H1 (cell line): ENCODE data around the gene HELZ2. TPM values are rescaled to one million over a fixed set of nuclear protein-coding genes. Genes with fewer than 3 reads are reported as not detected.

Source experiments
- polyA plus RNA-seq, 7 experiments: library from polyadenylated mRNA; depleted of rRNA in 3 of 7; stranded (reverse) in 5 of 7; unstranded in 2 of 7; fragments of >200 nt in 5 of 7; fragments of 200-250 nt in 2 of 7; gene quantifications; 1 replicate in 5 of 7; 2 replicates in 1 of 7; 4 replicates in 1 of 7; pipeline versions ENCODE4 v1.2.1 to v1.2.3, GENCODE V29; 2011 to 2013; ENCODE audit warnings: missing spikeins in 2 of 7, mixed read lengths in 2 of 7
- total RNA-seq: library from RNA; stranded (reverse); fragmentation: NEBNext Ultra II Directional; extraction: Animal tissue kit (Norgen Biotek cat#: 25700); gene quantifications from 2 replicates; pipeline ENCODE4 v1.2.1, GENCODE V29; 2021
- TF ChIP-seq, protein P1 (sequence below): IDR thresholded peaks from 2 replicates; pipeline ENCODE4 v1.6.1; 2011; ENCODE audit warnings: low read depth, mild to moderate bottlenecking, low read length; ENCODE audit not compliant: insufficient read depth

HELZ2 gene
- total and polyA plus RNA-seq, 2 of the 8 experiments (the other 6 are each of a cell fraction or from before 2014, with no cell fraction given): 7.9 to 17.5 TPM

DNA sequence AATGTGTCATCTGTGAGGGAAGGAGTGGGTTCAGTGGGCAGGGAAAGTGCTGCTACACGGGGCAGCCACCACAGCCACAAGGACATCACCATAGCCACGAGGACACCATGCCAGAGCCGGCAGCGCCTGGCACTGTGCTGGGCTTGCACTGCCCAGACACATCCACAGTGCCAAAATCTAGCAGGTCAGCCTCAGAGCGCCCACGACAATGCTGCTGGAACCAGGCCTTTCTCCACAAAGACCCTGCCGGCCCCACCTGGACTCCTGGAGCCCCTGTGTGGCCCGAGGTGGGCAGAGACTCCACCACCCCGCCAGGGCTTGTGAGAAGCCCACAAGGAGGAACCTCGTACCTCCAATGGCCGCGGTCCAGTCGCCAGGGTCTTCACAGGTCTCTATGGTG lies 18.6 kb upstream of the HELZ2 start (continued):
- TF ChIP-seq, protein P1, sequence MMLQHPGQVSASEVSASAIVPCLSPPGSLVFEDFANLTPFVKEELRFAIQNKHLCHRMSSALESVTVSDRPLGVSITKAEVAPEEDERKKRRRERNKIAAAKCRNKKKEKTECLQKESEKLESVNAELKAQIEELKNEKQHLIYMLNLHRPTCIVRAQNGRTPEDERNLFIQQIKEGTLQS: no peak
